Stimulated activated CD4-positive, alpha-beta T cell treated with anti-CD3 and anti-CD28 coated beads, TNF-alpha, amount 100 ng/mL, for 24 hours (primary cell): ENCODE data around the gene MACC1.

Source experiments
- DNase-seq, 3 experiments: peaks; one replicate each; pipeline ENCODE4 v3.0.0-alpha.2; 2020; ENCODE audit warnings: low read depth in 3 of 3

Gene MACC1

DNA sequence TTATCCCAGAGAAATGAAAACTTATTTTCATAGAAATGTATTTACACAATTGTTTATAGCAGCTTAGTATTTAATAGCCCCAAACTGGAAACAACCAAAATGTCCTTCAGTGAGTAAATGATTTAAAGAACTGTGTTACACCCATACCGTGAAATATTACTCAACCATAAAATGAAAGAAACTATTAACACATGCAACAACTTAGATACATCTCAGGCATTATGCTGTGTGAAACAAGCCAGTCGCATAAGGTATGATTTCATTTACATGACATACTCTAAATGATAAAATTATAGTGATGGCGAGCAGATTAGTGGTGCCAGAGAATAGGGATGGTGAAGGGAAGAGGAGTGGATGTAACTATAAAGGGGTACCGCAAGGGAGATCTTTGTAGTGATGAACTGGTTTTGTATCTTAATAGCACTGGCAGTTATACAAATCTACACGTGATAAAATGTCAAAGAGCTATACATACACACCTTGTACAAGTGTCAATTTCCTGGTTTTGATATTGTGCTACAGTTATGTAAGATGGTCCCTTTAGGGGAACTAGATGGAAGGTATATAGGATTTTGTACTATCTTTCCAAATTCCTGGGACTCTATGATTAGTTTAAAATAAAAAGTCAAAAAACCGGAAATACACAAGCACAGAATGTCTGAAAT is 40.5 kb downstream of the MACC1 start:
- DNase-seq = no peak

DNA sequence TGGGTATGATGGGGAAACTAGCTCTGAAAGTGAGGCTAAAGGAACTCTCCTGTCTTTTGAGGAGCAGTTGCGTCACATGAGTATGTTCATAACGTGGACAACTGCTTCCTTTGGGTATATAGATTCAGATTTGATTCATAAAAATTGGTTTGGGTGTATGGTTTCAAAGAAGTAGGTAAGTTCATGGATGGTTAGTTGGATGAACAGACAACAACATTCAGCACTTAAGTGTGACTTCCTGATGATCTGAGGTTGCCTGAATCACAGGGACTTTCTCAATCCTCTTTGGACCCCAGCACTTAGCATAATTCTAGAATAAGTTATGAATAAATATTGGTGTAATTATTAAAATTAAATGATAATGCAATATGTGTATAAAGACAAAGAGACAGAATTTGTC is 43.4 kb downstream of the MACC1 start:
- DNase-seq = no peak

DNA sequence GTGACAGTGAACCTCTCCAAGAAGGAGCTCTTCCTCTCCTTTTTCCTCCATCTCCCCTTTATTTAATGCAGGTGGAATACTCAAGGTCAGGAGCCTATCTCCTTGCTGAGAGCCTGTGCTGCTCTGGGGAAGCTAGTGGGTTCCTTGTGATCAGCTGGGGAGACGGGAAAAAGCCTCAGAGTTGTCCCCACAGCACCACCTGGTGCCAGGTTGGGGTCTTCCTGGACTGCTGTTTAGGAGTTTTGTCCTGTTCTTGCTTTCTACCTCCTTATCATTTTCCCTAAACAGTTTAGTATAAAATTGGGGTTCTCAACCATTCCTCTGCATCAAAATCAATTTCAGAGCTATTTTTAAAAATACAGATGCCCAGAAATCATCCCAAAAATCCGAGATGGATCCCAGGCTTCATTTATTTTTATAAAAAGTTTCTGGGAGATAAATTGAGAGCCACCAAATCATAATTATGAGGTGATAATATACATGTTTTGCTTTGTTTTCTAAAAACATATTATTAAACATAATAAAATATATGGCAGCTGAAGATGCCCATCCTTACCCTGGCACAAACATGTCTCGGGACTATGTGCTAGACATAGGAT is 44.3 kb downstream of the MACC1 start:
- DNase-seq = peak in 1 of 3 experiments; percentile 13

DNA sequence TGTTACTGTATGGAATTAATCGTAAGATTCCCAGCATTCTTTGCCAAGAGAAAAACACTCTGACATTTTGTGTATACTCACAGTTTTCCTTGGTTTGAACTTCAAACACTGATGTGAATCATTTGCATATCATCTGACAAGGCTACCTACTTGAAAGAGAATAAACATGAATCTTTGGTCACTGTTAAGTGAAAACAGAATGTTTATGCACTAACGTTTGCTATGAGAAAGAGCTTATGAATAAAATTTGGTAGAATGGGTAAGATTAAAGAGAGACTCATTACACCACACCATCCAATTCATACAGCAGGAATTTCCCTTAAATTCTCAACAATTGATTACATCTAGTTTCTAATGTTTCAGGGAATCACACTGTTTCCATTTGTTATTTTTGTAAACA is 46.6 kb downstream of the MACC1 start:
- no peak for DNase-seq

DNA sequence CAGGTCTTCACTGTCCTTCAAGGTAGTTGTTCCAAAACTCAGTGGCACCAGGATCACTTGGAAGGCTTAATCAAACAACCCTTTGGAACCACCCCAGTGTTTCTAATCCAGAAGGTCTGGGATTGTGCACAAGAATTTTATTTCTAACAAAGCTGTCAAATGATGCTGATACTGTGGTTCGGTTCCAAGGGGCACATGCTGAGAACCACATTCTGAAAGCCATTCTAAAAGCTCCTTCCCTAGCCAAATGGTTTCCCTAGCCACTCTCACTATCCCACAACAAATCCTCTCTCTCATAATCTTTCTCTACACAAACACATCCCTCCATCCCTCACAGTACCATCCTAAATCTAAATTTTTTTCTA is 52.1 kb downstream of the MACC1 start:
- no peak for DNase-seq

DNA sequence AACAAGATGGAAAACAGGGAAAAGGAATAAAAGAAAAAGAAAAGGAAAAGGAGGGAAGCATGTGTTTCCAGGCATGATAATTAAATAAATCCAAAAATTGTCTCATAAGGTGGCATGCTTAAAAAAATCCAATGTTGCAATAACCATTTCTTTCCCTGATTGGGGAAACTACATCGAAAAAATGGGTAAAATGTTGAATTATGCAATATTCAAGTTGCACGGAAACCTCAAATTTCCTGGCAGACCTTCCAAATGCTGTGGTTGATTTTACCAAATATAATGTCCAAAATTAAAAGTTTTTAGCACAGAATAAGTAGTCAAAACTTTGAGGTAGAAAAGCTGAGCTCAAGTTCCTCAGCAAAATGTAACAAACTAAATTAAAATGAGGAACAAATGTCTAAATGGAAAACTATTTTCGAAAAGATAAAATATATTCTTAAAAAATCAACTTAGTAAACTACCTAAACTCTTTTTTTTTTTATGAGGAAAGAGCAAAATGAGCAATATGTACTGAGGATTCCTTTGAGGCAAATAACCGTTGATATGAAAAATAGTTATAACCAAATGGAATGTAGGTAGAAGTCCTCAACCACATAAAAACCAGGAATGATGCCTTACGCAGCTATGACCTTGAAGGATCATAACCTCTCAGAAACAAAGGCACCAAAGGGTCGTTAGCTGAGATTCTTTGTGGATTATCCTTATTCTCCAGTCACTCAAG is 52.6 kb downstream of the MACC1 start:
- DNase-seq = no peak

DNA sequence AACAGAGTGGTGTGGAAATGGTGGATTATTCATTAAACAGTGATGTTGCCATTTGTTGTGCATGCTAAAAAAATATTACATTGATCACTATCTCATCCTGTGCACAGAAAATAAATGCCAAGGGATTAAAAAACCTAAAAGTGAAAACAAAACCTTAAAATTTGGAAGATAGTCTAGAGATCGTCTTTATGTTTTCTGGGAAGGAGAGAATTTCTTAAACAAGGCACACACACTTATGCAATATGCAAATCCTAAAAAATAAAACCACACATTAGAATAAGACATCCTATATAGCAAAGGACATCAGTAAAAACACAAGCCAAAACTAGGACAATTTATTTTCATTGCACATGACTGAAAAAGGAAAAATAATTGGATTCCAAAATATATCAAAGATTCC is 54.5 kb downstream of the MACC1 start:
- DNase-seq = no peak

DNA sequence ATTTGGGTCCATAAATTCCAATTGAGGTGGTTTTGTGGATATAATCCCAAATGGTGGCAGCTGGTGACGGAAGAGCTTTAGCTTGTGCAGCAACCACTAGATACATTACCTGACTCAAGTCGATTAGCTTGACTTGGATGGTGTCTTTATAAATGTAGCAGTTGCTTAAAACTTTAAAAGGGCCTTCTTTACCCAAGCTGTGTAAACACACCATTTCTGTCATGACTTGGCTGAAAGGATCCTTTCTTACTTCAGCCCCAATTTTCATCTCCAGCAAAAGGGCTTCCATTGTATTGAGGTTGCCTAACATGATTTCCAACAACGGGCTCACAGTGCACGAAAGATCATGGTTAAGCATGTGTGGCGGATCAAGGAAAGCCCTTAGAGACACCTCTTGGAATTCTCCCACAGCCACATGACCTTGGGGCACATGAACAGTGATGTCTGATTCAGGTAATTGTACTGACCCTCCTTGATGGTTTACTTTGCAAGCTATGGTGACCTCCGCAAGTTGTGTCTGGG is 57.9 kb downstream of the MACC1 start:
- DNase-seq = no peak

DNA sequence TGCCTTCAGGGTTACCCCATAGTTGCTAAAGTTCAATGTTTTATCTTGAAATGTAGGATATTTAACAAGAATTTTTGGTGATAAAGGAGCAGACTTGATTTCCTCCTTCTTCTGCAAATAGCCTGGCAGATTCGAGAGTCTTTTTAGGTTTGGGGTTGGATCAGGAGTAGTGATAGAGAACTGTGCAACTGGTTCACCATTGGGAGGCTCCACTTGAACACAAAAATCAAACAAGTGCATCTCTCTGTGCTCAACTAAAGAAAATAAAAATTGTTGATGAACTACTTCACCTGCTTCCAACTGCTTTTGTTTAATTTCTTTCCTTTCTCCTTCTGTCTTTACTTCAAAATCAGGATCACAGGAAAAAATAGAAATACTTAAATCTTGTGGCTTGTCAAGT is 58.5 kb downstream of the MACC1 start:
- DNase-seq = no peak

DNA sequence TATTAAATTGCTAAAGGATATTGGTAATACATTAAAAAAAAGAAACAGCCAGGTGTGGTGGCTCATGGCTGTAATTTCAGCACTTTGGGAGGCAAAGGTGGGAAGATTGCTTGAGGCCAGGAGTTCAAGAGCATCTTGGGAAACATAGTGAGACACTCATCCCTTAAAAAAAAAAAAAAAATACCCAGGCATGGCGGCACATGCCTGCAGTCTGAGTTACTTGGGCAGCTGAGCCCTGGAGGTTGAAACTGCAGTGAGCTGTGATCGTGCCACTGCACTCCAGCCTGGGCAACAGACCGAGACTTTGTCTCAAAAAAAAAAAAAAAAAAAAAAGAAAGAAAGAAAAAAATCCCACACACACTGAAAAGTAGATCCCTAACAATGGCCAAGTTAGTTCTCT is 59.7 kb downstream of the MACC1 start:
- no peak for DNase-seq

DNA sequence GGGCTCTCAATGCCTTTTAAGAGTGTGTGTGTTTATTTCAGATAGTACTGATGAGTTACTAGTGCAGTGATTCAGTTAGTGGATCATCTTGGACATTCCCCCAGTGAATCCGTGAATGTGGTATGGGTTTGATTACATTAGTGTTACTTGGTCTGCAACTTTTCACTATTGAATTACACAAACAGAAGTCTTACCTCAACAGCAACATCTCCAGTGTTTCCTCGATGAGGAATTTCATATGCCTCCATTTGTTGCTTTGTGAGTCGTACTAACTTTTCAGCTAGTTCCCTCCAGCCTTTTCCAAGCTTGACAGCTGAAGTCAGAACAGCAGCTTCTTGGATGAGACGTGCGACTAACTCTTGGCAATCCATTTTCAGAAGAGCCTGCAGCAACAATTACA is 63.2 kb downstream of the MACC1 start:
- no peak for DNase-seq

DNA sequence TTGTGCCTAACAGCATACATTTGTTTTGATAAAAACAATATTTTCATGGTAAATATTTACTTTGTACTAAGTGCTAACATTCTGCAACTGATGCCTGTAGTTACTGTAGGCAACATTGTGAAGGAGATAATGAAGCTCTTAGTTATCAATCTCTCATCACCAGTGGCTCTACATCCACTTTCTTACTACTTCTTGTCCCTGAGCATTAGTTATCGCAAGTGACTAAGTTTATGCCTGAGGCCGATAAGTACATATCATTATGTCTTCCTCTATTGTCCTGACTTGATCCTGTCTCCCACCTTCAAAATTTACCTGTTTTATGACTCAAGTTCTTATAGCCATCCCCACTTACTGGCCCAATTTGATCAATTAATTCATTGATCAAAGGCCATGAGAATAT is 63.6 kb downstream of the MACC1 start:
- no peak for DNase-seq

DNA sequence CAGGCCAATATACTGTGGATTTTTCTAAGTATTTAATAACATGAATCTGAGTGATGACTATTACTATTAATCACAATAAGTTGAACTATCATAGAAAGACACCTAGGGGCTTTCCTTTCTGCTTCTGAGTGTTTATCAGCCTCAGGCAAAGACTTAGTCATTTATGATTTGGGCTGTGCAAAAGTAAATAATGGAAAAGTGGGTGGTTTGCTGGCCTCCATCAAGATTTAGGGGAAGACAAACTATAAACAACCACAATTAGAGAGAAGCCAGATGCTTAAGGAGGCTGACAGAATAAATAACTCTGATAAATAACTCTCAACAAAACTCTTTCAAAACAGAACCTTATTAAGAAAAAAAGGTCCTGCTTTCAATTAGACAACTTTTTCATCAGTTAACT is 64.7 kb downstream of the MACC1 start:
- no peak for DNase-seq

DNA sequence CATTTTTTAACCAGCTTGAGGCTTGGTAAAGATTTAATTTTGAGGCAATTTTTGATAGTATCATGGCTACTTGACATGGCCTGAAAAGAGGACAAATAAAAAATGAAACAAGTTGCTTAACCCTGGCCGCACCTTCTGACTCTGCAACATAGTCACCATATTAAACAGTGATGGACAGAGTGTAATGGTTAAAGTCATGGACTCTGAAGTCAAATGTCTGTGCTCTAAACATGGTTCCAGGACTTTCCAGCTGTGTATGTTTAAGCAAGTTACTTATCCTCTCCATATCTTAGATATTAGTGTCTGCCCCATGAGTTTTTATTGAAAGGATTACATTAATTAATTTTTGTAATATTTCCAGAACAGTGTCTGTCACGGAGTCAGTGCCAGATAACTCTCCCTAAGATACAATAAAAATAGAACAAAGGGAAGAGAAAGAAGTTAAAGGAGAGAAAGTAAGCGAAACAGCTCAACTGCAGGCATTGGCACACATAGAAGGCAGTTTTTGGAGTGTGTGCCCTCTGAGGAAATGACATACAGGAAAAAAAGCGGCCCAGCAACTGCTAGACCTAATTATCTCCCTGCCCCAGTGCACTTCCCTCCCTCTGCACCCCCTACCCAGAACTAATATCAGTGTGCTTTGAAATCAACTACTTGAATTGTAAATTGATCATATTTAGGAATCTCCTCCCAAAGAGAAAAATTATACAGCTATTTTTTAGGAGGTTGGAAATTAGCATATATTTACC is 65.3 kb downstream of the MACC1 start:
- no peak for DNase-seq

DNA sequence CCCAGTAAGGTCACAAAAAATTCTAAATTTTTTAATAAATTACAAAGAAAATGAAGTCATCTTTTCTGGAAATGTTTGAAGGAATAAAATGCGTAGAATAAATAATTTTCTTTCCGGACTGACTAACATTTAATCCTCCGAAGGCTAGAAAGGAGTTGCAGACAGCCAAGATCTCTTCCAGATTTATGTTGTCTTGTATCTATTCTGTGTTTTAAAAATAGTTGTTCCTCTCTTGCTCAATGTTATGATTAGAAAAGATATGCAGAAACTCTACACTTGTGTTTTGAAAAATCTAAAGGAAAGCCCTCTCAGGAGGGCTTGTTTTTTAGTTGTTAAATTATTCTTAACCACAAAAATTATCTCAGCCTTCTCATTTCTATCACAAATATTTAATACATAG is 70.7 kb downstream of the MACC1 start:
- no peak for DNase-seq

DNA sequence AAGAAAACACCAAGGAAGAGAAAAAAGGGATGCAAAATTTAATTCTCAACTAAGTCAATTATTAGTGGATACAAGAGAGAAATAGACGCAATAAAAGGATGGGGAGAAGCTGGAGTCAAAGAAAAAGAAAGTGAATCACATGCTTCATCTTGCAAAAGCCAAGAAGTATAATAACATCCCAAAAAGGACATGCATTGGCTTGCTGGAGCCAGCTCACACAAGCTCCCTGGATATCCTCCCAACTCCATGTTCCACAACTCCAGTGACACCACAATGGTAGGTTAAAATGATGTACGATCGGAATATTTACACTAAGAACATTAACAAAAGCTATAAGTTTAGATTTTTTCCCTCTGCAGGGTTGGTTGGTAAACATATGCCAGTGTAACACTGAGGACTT is 72.4 kb downstream of the MACC1 start:
- no peak for DNase-seq

DNA sequence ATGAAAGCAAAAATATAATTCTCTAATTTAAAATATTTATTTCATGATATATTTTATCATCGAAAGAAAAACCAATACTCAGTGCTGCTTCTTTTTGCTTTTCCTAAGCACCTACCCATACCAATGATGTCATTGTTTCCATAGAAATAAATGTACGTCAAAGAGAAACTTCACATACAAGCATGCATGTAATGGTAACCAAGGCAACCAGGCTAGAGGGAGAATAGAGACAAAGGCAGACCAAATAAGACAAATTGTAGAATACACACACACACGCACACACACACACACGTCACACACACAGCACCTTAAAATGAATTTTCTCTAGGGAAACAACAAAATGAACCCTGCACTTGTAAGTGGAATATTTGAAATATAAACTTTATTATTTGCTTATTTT is 75.5 kb downstream of the MACC1 start:
- DNase-seq = no peak

DNA sequence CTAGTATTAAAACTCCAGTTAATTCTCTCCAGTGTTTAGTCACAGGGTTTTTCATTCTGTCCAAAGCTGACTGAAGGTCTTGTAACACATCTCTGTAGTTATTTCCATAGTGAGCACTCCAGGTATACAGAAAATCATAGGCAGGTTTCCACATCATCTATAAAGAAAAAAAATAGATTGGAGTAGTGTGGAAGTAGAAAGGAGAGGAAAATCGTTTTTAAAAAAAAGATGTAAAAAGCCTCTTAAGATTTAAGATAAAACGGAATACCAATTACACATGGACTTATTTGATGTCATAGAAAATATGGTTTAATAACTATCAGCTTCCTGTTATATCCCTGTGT is 76.2 kb downstream of the MACC1 start:
- no peak for DNase-seq

DNA sequence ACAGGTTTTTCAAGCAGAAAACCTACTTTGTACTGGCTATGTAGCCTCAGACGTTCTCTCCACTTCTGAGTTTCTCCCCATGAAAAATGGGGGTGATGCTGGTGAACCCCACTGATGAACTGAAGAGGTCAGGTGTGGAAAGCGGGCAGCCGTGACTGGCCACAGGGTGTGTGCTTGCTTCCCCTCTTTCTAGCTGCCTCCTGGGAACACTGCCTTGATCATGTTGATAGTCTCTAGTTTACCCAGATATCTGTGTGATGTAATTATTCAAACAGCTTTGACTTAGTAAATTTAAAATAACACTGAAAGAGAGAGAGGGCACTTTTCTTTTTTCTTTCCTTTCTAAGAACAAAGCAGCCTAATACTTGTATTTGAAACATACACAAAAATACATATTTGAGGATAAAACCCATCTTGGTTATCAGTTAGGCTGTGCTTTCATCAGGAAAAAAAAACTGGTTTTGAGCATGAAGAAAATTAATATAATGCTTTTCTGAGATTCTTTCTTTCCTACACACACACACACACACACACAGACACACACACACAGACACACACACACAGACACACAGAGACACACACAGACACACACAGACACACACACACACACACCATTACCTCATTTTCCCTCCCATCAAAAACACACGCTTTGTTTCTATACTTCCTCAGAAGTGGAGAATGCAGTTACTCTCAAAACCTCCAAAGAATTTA is 76.7 kb downstream of the MACC1 start:
- no peak for DNase-seq

DNA sequence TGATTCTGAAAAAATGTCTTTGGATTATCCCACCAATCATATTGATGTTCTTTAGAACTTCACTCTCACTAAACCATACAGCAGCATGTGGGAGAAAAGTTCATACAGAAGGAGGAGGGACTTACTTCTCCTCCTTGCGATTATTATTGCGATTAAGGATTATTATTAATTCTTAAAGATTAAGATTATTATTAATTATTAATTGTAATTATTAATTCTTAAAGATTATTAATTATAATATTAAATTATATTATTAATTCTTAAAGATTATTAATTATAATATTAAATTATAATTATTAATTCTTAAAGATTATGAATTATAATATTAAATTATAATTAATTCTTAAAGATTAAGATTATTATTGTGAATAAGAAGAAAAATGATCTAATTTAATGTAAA is 80.5 kb downstream of the MACC1 start:
- DNase-seq = no peak

DNA sequence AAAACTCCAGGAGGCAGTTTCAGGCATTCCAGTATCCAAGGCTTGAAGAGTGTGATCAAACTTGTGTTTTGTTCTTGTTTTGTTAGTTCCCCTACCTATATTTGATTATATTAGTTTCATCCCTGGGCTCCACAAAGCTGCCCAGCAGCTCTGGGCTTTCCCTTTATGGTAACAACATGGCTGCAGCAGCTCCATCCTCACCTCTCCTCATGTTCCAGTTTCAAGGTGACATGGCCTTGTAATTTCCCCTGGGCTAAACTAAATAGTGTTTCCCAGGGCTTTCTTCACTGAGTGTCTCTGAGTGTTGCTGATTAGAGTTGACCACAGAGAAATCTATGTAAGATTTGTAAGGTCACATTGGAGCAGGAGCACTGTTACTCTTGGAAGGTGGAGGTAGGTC is 83.4 kb downstream of the MACC1 start:
- DNase-seq = no peak

DNA sequence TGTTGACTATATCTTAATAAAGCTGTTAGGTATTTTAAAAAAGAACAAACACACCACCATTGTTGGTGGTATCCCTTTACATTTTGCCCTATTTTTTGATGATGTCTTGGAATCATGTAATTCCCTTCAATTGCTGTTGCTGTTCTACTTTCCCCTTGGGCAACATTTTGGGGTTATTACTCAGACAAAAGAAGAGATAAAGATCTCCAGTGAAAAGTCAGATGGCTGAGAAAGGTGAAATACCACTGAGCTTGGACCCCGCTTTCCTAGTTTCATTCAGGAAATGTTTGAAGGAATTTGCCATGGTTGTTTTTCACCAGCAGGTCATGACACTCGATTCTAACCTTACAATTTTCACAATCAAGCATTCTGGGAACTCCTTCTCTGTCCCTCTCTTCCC is 84.6 kb downstream of the MACC1 start:
- DNase-seq = no peak
